ENCODE results near the gene ADGRG6.

Gene ADGRG6

GRCh38 chr6:142322066-142322465 lies 20.3 kb downstream of the ADGRG6 start:
- DNase-seq (ENCODE audit: low spot score), result no peak

GRCh38 chr6:142322504-142323198 lies 20.8 kb downstream of the ADGRG6 start:
- DNase-seq (ENCODE audit: low spot score), result no peak

GRCh38 chr6:142323377-142323776 lies 21.6 kb downstream of the ADGRG6 start:
- no peak for DNase-seq (ENCODE audit: low spot score)

GRCh38 chr6:142324111-142324510 lies 22.3 kb downstream of the ADGRG6 start:
- no peak for DNase-seq (ENCODE audit: low spot score)

- DNase-seq (ENCODE audit: low spot score), result no peak
Observed at GRCh38 chr6:142325111-142325510, 23.3 kb downstream of the ADGRG6 start.

- no peak for DNase-seq (ENCODE audit: low spot score)
Observed at GRCh38 chr6:142326540-142326939, 24.7 kb downstream of the ADGRG6 start.

GRCh38 chr6:142328070-142328469 lies 26.3 kb downstream of the ADGRG6 start:
- no peak for DNase-seq (ENCODE audit: low spot score)

GRCh38 chr6:142329486-142330113 lies 27.8 kb downstream of the ADGRG6 start:
- DNase-seq (ENCODE audit: low spot score), result no peak

- no peak for DNase-seq (ENCODE audit: low spot score)
Observed at GRCh38 chr6:142331075-142331551, 29.3 kb downstream of the ADGRG6 start.

GRCh38 chr6:142331601-142332000 lies 29.8 kb downstream of the ADGRG6 start:
- no peak for DNase-seq (ENCODE audit: low spot score)

GRCh38 chr6:142332393-142333098 lies 30.7 kb downstream of the ADGRG6 start:
- DNase-seq (ENCODE audit: low spot score), result no peak

GRCh38 chr6:142333431-142333830 lies 31.6 kb downstream of the ADGRG6 start:
- no peak for DNase-seq (ENCODE audit: low spot score)

- no peak for DNase-seq (ENCODE audit: low spot score)
Observed at GRCh38 chr6:142334294-142334693, 32.5 kb downstream of the ADGRG6 start.

GRCh38 chr6:142335415-142335814 lies 33.6 kb downstream of the ADGRG6 start:
- no peak for DNase-seq (ENCODE audit: low spot score)

- no peak for DNase-seq (ENCODE audit: low spot score)
Observed at GRCh38 chr6:142336183-142336582, 34.4 kb downstream of the ADGRG6 start.

- DNase-seq (ENCODE audit: low spot score), result no peak
Observed at GRCh38 chr6:142336787-142337186, 35.0 kb downstream of the ADGRG6 start.

- no peak for DNase-seq (ENCODE audit: low spot score)
Observed at GRCh38 chr6:142339113-142339512, 37.3 kb downstream of the ADGRG6 start.

GRCh38 chr6:142339968-142340658 lies 38.3 kb downstream of the ADGRG6 start:
- DNase-seq (ENCODE audit: low spot score), result no peak

- DNase-seq (ENCODE audit: low spot score), result no peak
Observed at GRCh38 chr6:142341855-142342330, 40.1 kb downstream of the ADGRG6 start.

- no peak for DNase-seq (ENCODE audit: low spot score)
Observed at GRCh38 chr6:142342986-142343385, 41.2 kb downstream of the ADGRG6 start.

- DNase-seq (ENCODE audit: low spot score), result no peak
Observed at GRCh38 chr6:142343938-142344337, 42.1 kb downstream of the ADGRG6 start.

GRCh38 chr6:142345261-142345660 lies 43.5 kb downstream of the ADGRG6 start:
- no peak for DNase-seq (ENCODE audit: low spot score)

Measured in ecto neural progenitor cell (in vitro differentiated cells).